ENCODE data around the gene OR52A5.
"Not testable (repeated sequence)": the region's sequence is repeated elsewhere in the genome, so short reads cannot be mapped to it uniquely, and the experiment has no call there.

OR52A5 gene

GRCh38 chr11:5137996-5138395 lies at the start of gene OR52A5:
TSS of gene OR52A5 (minus strand) at chr11:5138356. CDS start at chr11:5132642, 5,714 bp downstream.
- DNase-seq (ENCODE audit: insufficient read length, low spot score) (no peak), FAIRE-seq (no peak)

GRCh38 chr11:5178046-5178837 lies 40.1 kb upstream of the OR52A5 start:
- DNase-seq (ENCODE audit: insufficient read length, low spot score) (no peak), FAIRE-seq (no peak)

GRCh38 chr11:5174934-5175333 lies 36.8 kb upstream of the OR52A5 start:
- DNase-seq (ENCODE audit: insufficient read length, low spot score) = no peak
- no peak for FAIRE-seq

- no peak for FAIRE-seq
Observed at GRCh38 chr11:5171856-5172255, 33.7 kb upstream of the OR52A5 start.

GRCh38 chr11:5165898-5166297 lies 27.7 kb upstream of the OR52A5 start:
- not testable (repeated sequence) for FAIRE-seq; DNase-seq (ENCODE audit: insufficient read length, low spot score)

More at GRCh38 chr11:5171856-5172255, 33.7 kb upstream of the OR52A5 start:
- DNase-seq (ENCODE audit: insufficient read length, low spot score) = no peak

- not testable (repeated sequence) for DNase-seq (ENCODE audit: insufficient read length, low spot score); FAIRE-seq
Observed at GRCh38 chr11:5164807-5165206, 26.7 kb upstream of the OR52A5 start.

GRCh38 chr11:5161045-5161444 lies 22.9 kb upstream of the OR52A5 start:
- not testable (repeated sequence) for FAIRE-seq; DNase-seq (ENCODE audit: insufficient read length, low spot score)

GRCh38 chr11:5160217-5160616 lies 22.1 kb upstream of the OR52A5 start:
- DNase-seq (ENCODE audit: insufficient read length, low spot score); FAIRE-seq: not testable (repeated sequence)

- DNase-seq (ENCODE audit: insufficient read length, low spot score) = no peak
- FAIRE-seq = no peak
Observed at GRCh38 chr11:5159806-5160205, 21.6 kb upstream of the OR52A5 start.

- FAIRE-seq (no peak), DNase-seq (ENCODE audit: insufficient read length, low spot score) (no peak)
Observed at GRCh38 chr11:5154657-5155056, 16.5 kb upstream of the OR52A5 start, which contains the start of gene OR52A1. TSS of gene OR52A1 (minus strand) at chr11:5154757. CDS start at chr11:5152369, 2,388 bp downstream.

GRCh38 chr11:5153574-5154431 lies 15.6 kb upstream of the OR52A5 start:
- FAIRE-seq (no peak), DNase-seq (ENCODE audit: insufficient read length, low spot score) (no peak)

GRCh38 chr11:5151713-5152153 lies 13.6 kb upstream of the OR52A5 start:
- DNase-seq (ENCODE audit: insufficient read length, low spot score) (no peak), FAIRE-seq (no peak)

GRCh38 chr11:5144206-5144605 lies 6.0 kb upstream of the OR52A5 start:
- not testable (repeated sequence) for FAIRE-seq; DNase-seq (ENCODE audit: insufficient read length, low spot score)

GRCh38 chr11:5137014-5137413 lies 1.1 kb downstream of the OR52A5 start:
- no peak for FAIRE-seq
- DNase-seq (ENCODE audit: insufficient read length, low spot score) = no peak

GRCh38 chr11:5136261-5136660 lies 1.9 kb downstream of the OR52A5 start:
- DNase-seq (ENCODE audit: insufficient read length, low spot score) (no peak), FAIRE-seq (no peak)

- FAIRE-seq = no peak
Observed at GRCh38 chr11:5131584-5132335, 6.4 kb downstream of the OR52A5 start.

GRCh38 chr11:5129457-5129877 lies 8.7 kb downstream of the OR52A5 start:
- no peak for FAIRE-seq
- no peak for DNase-seq (ENCODE audit: insufficient read length, low spot score)

More at GRCh38 chr11:5131584-5132335, 6.4 kb downstream of the OR52A5 start:
- no peak for DNase-seq (ENCODE audit: insufficient read length, low spot score)

GRCh38 chr11:5124891-5125620 lies 13.1 kb downstream of the OR52A5 start:
- FAIRE-seq (no peak), DNase-seq (ENCODE audit: insufficient read length, low spot score) (no peak)

- no peak for FAIRE-seq
- peak; percentile 15 for DNase-seq (ENCODE audit: insufficient read length, low spot score)
Observed at GRCh38 chr11:5123802-5124521, 14.2 kb downstream of the OR52A5 start.
